Upper lobe of left lung (tissue), 4 donors: Measurements from ENCODE around the gene MAN1A1.

Experiments used
- CTCF ChIP-seq, 6 experiments: fragments of 450-650 bp in 4 of 6; fragments of 200-600 bp in 2 of 6; sonication (generic) in 2 of 6; IDR thresholded peaks; one replicate each; pipeline ENCODE4 v1.5.1; 2016 to 2019; ENCODE audit warnings: antibody characterized with exemption in 6 of 6
- EP300 ChIP-seq, 4 donors: sonication (generic); formaldehyde crosslinking; IDR thresholded peaks; one replicate each; pipeline ENCODE4 v1.5.1; 2017; ENCODE audit warnings: antibody characterized with exemption in 4 of 4, control low read depth in 2 of 4
- POLR2A ChIP-seq, 4 donors: fragments of 450-650 bp; IDR thresholded peaks; one replicate each; pipeline ENCODE4 v1.5.1; 2016 to 2017; ENCODE audit warnings: antibody characterized with exemption in 4 of 4, mild to moderate bottlenecking in 2 of 4
- POLR2AphosphoS5 ChIP-seq, 2 donors: sonication (generic); formaldehyde crosslinking; IDR thresholded peaks; one replicate each; pipeline ENCODE4 v1.5.1; 2017; ENCODE audit warnings: antibody characterized with exemption in 2 of 2

- TF ChIP-seq CTCF (IDR thresholded peaks at IDR 0.05): no peak
- TF ChIP-seq POLR2A (IDR thresholded peaks at IDR 0.05): no peak
- TF ChIP-seq POLR2AphosphoS5 (IDR thresholded peaks at IDR 0.05): no peak
- TF ChIP-seq EP300 (IDR thresholded peaks at IDR 0.05): no peak
Measured at GRCh38 chr6:119337252-119337651, 12.3 kb downstream of the MAN1A1 start.
